T1000 (cell line): ENCODE measurements around the gene PPTC7.
"Not testable (repeated sequence)": the region's sequence is repeated elsewhere in the genome, so short reads cannot be mapped to it uniquely, and the experiment has no call there.

Experiments
- DNase-seq: peaks from one replicate; lab custom pipeline; 2025; ENCODE audit warnings: mixed read lengths; lab: John Stamatoyannopoulos, UW

PPTC7 gene

DNA sequence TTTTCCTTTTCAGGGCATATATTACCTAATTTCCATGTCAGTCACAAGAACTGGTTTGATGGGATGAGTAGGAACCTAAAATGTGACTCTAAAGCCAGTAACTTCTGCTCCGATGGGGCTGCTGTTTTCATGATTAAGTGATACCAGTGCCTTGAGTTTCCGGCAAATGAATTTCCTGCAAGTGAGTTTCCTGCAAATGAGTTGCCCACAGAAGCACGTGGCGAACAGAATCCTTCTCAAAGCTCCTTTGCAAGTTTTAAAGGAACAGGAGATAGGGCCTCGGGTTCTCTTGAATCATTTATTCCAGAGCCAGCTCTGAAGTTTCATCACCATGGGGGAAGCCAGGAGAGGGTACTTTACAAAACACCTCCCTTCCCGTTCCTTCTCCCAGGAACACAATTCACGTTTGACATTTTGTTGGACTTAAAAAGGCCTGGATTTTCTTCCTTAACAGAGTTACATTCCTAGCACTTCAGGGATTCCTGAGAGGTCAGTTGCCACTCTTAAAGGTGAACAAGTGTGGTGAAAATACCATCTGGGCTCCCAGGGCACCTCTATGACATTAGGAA lies 2.2 kb upstream of the PPTC7 start:
- no peak for DNase-seq

DNA sequence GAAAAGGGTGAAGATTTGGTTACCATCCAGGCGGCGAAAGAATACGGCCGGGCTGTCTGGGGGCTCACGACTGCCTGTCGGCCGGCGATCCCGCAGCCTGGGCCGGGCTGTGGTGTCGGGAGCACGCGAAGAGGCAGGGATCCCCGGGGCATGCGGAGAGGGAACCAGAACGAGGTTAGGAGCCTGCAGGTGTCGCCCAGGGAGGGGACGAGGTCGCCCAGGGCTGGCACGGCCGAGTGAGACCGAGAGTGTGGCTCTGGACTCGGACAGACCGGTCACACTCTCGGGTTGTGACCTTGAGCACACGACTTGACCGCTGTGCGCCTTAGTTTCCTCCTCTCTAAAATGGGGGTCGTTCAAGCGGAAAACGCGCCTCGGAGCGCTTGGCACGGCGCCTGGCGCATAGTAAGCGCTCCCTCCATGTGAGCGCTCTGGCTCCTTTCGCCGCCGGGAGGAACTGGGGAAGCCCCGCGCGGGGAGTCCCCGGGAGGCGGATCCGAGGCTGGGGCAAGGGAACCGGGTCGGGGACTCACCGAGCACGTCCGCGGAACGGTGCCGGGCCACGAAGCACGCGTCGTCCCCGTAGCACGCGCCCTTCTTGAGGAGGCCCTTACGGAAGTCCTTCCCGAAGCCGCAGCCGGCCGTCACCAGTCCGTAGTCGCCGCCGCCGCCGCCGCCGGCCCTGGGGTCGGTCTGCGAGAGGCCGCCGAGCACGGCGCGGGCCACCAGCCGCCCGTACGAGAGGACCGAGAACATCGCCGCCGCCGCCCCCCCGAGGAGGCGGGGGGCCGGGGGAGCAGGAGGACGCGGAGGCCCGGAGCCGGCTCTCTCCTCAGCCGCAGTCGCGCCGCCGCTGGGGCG lies 612 bp downstream of the PPTC7 start:
- DNase-seq: peak; percentile 23

DNA sequence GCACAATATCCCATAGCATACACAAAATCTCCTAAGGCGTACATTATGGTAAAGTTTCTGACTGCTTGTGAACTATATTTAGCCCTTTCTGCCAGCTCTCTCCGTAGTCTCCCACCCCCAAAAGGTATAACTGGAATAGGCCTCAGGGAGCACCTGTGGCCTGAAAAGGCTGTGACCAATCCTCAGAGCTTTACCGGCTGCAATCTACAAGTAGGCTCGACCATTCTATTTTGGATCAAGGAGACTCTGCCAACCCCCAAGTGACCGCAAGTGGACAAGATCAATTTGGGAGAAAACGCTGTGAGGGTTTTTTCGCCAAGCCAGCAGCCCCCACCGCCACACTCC lies 1.2 kb downstream of the PPTC7 start:
- DNase-seq: no peak

DNA sequence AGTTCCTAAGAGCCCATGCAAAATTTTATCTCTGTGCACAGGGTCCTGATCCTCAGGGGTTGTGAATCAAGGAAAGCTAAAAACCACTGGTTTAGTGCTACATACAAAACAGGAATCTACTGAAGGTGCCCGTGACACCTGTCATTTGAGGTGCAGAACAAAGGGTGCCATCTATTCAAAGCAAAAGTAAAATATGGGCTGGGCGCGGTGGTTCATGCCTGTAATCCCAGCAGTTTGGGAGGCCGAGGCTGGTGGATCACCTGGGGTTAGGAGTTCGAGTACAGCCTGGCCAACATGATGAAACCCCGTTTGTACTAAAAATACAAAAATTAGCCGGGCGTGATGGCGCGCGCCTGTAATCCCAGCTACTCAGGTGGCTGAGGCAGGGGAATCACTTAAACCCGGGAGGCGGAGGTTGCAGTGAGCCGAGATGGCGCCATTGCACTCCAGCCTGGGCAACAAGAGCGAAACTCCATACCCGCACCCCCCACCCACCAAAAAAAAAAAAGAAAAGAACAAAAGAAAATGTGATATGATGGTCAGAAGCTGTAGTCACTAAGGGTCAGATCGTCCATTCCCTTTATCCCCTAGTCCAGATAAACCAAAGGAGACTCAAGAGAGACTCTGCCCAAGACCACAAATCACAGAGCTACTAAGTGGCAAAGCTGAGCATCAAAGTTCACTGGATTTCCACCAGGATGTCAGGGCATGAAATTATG lies 3.4 kb downstream of the PPTC7 start:
- no peak for DNase-seq

DNA sequence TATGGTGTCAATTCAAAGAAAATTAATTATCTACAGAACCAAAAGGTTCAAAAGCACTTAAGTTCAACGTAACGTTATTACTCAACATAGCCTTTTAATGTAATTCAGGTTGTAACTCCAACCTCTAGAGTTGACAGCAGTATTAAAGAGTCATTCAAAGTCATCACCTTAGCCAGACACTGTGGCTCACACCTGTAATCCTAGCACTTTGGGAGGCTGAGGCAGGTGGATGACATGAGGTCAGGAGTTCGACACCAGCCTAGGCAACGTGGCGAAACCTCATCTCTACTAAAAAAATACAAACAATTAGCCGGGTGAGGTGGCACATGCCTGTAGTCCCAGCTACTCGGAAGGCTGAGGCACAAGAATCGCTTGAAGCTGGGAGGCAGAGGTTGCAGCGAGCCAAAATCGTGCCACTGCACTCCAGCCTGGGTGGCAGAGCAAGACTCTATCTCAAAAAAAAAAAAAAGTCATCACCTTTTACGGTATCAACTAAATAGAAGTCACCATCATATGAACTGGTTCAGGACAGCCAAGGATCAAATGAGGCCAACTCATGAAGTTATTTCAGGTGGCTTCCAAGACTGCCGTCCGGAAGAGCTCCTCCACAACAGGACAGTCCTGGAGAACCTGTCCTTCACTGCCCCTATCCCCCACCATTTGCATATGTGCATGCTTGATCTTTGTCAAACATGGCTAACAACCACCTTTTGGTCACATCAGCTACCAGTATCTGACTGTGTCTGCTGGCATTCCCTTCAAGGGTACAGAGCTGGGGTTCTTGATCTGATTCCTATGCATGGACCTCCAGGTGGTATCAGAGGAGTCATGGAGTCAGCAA lies 4.2 kb downstream of the PPTC7 start:
- DNase-seq: no peak

DNA sequence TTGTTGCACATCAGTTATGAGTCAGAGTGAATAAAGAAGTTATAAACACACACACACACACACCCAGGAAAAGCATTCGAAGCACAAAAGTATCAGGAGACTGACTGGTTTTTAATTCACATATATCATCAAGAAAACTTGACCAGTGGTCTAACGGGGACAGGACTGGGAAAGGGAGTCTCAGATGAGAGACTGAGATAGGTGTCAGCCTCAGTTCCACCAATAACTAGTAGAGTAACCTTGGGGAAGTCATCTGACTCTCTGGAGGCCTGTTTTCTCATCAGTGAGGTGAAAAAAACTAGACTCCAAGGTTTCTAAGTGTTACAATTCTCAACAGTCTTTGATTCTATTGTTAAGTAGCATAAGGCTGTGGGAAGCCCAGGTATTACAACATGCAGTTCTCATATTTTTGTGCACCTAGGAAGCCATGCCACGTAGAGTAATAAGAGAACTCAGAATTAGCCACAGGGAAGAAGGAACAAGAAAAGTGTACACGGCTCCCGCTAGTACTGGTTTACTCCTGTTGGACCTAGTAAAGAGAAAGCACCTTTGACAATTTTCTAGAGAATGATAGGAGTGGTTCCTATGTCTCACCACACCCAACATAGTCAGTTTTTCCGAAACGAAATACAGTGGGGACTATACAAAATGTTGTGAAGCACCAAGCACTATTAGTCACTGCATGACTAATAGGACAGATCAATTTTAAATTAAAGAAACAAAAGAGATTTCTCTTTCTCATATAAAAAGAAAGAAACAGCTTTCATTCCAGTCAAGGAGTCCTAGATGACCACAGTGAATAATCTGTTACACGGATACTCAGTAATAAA lies 5.0 kb downstream of the PPTC7 start:
- no peak for DNase-seq

DNA sequence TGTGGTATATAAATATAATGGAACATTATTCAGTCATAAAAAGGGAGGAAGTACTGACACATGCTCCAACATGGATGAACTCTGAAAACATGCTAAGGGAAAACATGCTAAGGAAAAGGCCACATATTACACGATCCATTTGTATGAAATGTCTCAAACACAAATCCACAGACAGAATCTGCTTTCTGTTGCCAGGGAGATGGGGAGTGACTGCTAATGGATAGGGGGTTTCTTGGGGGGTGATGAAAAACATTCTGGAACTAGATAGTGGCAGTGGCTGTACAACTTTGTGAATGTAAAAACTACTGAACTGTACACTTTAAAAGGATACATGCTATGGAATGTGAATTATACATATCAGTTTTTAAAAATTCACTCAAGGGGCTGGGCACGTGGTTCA lies 6.6 kb downstream of the PPTC7 start:
- no peak for DNase-seq

DNA sequence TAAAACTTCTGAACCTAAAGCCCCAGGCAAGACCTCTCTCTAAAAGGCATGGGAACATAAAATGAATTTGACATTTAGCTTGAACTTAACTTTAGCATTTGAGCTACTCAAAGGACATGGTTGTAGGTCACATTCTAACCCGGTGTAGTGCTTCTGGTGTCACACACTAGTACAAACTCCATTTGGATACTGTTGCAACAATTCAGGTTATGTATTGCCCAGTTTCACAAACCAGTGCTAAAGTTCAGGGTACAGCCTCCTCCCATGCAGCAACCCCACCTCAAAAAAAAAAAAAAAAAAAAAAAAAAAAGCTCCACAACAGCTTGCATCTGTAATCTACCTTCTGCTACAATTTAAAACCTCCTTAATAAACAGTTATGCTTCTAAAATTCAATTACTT lies 7.8 kb downstream of the PPTC7 start:
- DNase-seq: no peak

DNA sequence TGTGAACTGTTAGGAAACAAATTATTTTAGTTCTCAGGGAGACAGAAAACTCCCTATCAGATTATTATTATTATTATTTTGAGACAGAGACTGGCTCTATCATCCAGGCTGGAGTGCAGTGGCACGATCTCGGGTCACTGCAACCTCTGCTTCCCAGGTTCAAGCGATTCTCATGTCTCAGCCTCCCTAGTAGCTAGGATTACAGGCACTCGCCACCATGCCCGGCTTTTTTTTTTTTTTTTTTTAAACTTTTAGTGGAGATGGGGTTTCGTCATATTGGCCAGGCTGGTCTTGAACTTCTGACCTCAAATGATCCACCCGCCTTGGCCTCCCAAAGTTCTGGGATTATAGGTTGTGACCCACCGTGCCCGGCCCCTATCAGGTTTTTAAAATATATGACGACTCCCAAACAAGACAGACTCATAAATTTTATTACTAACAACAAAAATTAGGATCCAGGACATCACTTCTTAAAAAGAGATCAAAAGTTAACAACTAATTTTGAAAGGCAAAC lies 8.3 kb downstream of the PPTC7 start:
- DNase-seq: not testable (repeated sequence)

DNA sequence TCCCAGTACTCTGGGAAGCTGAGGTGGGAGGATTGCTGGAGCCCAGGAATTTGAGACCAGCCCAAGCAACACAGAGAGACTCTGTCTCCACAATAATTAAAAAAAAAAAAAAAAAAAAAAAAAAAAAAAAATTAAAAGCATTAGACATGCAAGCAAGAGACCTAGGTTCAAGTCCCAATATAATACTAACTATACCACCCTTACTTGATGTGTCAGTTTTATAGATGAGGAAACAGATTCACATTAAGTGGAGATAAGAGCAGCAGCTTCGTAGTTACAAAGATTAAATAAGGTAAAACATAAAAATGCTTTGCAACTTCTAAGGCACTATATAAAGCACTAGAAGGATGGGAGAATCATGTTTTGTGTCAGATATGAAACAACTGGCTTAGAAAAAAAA lies 9.1 kb downstream of the PPTC7 start:
- DNase-seq: no peak

DNA sequence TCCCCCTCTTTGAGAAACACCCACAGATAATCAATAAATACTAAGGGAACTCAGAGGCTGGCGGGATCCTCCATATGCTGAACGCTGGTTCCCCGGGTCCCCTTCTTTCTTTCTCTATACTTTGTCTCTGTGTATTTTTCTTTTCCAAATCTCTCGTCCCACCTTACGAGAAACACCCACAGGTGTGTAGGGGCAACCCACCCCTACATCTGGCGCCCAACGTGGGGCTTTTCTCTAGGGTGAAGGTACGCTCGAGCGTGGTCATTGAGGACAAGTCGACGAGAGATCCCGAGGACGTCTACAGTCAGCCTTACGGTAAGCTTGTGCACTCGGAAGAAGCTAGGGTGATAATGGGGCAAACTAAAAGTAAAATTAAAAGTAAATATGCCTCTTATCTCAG lies 12.3 kb downstream of the PPTC7 start:
- DNase-seq: not testable (repeated sequence)

DNA sequence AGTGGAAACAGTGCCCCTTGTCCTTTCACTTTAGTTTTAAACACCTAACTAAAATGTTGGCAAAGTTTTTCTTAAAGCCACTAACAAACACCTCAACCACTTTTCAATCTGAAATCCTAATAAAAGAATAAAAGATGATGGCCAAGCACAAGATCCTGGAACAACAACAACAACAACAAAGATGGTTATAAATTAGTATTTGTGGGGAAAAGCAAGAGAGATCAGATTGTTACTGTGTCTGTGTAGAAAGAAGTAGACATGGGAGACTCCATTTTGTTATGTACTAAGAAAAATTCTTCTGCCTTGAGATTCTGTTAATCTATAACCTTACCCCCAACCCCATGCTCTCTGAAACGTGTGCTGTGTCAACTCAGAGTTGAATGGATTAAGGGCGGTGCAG lies 13.3 kb downstream of the PPTC7 start:
- not testable (repeated sequence) for DNase-seq

DNA sequence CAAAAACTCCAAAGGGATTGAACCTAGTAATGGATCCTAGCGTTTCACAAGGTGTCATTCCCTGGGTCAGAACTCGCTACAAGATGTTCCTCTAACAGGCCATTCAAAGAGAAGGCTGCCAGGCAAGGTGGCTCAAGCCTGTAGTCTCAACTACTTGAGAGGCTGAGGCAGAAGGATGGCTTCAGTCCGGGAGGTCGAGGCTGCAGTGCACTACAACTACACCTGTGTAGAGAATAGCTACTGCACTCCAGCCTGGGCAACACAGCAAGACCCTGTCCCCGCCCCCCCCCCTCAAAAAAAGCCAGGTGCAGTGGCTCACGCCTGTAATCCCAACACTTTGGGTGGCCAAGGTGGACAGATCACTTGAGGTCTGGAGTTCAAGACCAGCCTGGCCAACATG lies 14.4 kb downstream of the PPTC7 start:
- DNase-seq: no peak

DNA sequence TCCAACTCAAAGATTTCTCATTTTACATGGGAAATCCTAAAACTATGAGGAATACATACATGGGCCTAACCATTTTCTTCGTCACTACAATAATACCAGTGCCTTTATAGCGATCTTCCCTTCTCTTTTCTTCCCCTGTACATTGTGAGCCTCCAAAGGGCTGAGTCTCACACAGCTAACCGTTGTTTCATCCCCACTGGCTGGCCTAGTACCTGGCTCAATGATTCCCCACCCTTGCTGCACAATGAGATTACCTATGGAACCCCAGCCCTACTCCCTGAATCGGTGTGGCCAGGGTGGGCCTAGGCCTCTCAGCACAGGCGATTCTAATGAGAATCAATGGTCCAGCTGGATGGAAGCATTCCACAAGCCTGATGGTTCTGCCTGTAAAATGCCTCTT lies 16.1 kb downstream of the PPTC7 start:
- no peak for DNase-seq

DNA sequence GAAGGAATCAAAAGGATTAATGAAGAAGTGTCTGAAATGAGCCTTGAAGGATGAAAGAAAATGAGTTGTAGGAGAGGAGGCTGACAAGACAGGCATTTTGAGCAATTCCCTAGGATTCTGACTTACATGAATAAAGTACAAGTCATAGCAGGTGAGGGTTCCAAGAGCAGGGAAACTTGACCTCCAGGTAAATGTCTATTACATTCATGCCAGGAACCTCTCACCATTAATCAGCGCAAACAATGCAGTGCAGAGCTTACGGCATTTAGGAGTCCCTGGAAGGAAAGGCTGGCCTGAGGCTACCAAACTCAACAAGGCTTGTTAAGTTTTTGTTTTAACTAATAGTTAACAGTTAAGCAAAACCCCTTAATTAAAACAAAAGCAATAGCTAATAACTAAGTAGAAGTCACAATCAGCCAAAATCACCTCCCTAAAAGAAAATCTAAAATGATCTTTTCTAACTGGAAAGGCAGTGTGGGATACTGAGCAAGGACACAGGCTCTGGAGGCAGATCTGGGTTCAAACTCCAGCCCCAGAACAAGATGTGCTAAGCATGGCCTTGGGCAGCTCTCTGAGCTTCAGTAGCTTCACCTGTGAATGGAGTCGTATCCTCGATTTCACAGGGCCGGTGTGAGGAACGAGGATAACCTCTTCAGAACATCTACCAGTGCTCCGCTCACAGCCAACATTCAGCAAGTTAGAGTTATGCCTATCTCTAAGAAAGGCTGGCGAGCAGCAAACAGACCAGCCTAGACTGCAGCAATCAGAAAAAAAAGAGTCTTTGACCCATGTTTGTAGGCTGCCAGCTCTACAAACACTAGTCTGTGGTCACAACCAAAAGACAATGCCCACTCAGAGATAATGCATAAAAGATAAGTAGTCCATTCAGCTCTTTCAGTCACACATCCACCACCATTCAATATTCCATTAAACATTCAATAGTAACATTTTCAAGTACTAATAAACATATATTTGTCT lies 16.9 kb downstream of the PPTC7 start:
- no peak for DNase-seq

DNA sequence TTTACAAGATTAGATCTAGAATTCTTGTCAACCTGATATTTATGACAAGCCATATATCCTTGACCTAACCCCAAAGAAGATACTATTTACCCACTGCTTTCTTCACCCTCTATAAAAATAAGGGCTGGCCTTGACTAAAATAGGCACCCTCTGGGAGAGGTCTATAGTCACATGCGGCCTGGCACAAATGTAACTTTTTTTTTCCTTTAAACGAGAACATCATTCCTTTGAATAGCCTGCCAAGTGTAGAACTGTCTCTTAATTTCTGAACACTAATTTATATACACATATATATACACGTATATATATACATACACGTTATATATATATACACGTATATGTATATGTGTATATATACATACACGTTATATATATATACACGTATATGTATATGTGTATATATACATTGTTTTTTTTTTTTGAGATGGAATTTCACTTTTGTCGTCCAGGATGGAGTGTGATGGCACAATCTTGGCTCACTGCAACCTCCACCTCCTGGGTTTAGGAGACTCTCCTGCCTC lies 18.6 kb downstream of the PPTC7 start:
- DNase-seq: no peak

DNA sequence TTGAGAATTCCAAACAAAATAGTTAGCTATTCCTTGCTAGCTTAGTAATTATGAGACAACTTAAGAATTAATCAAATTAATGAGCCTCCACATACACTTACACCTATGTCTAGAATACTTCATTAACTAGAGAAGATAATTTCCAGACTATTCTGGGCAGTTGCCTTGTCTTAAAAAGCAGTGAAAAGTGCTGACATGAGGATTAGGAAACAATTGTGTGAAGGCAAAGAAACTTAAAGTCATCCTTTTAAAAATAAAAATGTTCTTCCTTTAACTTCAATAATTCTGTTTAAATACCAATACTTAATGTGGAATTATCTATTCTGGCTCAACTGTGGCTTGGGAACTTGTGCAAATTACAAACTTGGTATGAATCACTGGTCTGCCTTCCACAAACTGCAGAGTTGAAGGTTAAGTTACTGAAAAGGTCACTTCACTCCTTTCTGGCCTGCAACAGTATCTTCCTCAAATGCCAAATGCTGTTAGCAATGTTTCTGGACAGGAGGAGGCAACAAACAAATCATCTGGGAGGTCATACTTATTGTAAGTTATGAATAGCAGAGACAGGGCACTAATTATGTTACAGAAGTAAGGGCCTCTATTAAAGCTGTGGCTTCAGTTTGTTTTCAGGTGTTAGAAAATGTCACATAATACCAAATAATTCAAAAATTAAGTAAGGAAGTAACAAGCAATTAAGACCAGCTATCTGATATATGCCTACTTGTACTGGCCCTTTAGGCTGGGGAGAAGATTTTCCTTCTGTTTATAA lies 19.2 kb downstream of the PPTC7 start:
- no peak for DNase-seq

DNA sequence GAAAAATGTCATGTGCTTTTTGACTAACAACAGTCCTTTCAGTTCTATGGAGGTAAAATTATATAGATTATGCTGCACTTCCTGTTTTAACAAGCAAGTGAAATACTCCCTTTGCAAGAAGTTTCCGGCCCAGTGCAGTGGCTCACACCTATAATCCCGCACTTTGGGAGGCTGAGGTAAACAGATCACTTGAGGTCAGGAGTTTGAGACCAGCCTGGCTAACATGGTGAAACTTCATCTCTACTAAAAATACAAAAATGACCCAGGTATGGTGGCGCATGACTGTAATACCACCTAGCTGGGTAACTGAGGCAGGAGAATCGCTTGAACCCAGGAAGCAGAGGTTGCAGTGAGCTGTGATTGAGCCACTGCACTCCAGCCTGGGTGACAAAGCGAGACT lies 20.7 kb downstream of the PPTC7 start:
- DNase-seq: not testable (repeated sequence)
